Keratinocyte (primary cell): Measurements from ENCODE around the gene AKR7A3. TPM values are rescaled to one million over a fixed set of nuclear protein-coding genes. Genes with fewer than 3 reads are reported as not detected.

Experiments used
- DNase-seq: peaks from one replicate; pipeline ENCODE4 v3.0.0-alpha.2; 2011; ENCODE audit warnings: low read depth, missing footprints, low spot score
- FAIRE-seq: peaks from 2 replicates; lab custom pipeline; 2011; peaks lifted over from hg19 to GRCh38; lab: Jason Lieb, UNC
- H2AFZ ChIP-seq: 2 replicates; pipeline ENCODE4 v1.6.0; 2012; ENCODE audit warnings: low read length, control low read depth, inconsistent platforms; ENCODE audit not compliant: control insufficient read depth
- H3K27ac ChIP-seq: 2 replicates; pipeline ENCODE4 v1.5.1; 2011; ENCODE audit warnings: low read length; ENCODE audit not compliant: control insufficient read depth, insufficient read depth
- H3K27me3 ChIP-seq: 3 replicates; pipeline ENCODE4 v1.6.0; 2011; ENCODE audit warnings: low read length; ENCODE audit not compliant: control insufficient read depth, insufficient read depth; ENCODE audit errors: extremely low read depth
- H3K36me3 ChIP-seq, 2 experiments: 2 replicates in 1 of 2; 3 replicates in 1 of 2; pipeline ENCODE4 v1.5.1; 2011; ENCODE audit warnings: low read length in 2 of 2, mild to moderate bottlenecking in 1 of 2; ENCODE audit not compliant: control insufficient read depth in 2 of 2, insufficient read depth in 2 of 2; ENCODE audit errors: extremely low read depth in 1 of 2
- H3K4me1 ChIP-seq: 3 replicates; pipeline ENCODE4 v1.5.1; 2011; ENCODE audit warnings: low read length; ENCODE audit not compliant: control insufficient read depth, insufficient read depth; ENCODE audit errors: extremely low read depth
- H3K4me2 ChIP-seq: 3 replicates; pipeline ENCODE4 v1.6.0; 2011; ENCODE audit warnings: low read depth, low read length; ENCODE audit not compliant: control insufficient read depth, insufficient read depth; ENCODE audit errors: extremely low read depth
- H3K4me3 ChIP-seq, 3 experiments: fragments of 200-600 bp in 1 of 3; sonication (generic) in 1 of 3; 2 replicates in 2 of 3; 3 replicates in 1 of 3; pipeline ENCODE4 v1.5.1; 2011 to 2016; ENCODE audit warnings: low read length in 3 of 3, mild to moderate bottlenecking in 3 of 3, control low read depth in 2 of 3, inconsistent platforms in 1 of 3, low read depth in 1 of 3, mixed read lengths in 1 of 3, mixed run types in 1 of 3, moderate library complexity in 1 of 3; ENCODE audit not compliant: control insufficient read depth in 2 of 3, insufficient read depth in 2 of 3; ENCODE audit errors: extremely low read depth in 1 of 3
- H3K79me2 ChIP-seq: 2 replicates; pipeline ENCODE4 v1.6.0; 2012; ENCODE audit warnings: low read length; ENCODE audit not compliant: control insufficient read depth, insufficient read depth
- H3K9ac ChIP-seq: 3 replicates; pipeline ENCODE4 v1.6.0; 2011; ENCODE audit warnings: low read length; ENCODE audit not compliant: control insufficient read depth, insufficient read depth; ENCODE audit errors: extremely low read depth
- H3K9me1 ChIP-seq: 3 replicates; pipeline ENCODE4 v1.6.0; 2011; ENCODE audit warnings: low read length; ENCODE audit not compliant: control insufficient read depth, insufficient read depth; ENCODE audit errors: extremely low read depth
- H3K9me3 ChIP-seq: 2 replicates; pipeline ENCODE4 v1.5.1; 2012; ENCODE audit warnings: low read depth, low read length; ENCODE audit not compliant: control insufficient read depth
- H4K20me1 ChIP-seq: 3 replicates; pipeline ENCODE4 v1.6.0; 2011; ENCODE audit warnings: low read length; ENCODE audit not compliant: control insufficient read depth, insufficient read depth; ENCODE audit errors: extremely low read depth
- CTCF ChIP-seq, 3 experiments: IDR thresholded peaks in 1 of 3; conservative IDR thresholded peaks in 1 of 3; optimal IDR thresholded peaks in 1 of 3; 2 replicates in 2 of 3; 3 replicates in 1 of 3; pipeline versions ENCODE3 to v1.5.1; 2011; ENCODE audit warnings: low read length in 3 of 3, mild to moderate bottlenecking in 3 of 3, moderate library complexity in 2 of 3, control low read depth in 1 of 3, inconsistent platforms in 1 of 3; ENCODE audit not compliant: insufficient read depth in 2 of 3; ENCODE audit errors: extremely low read depth in 1 of 3
- EZH2 ChIP-seq: IDR thresholded peaks from one replicate; pipeline ENCODE4 v1.6.1; 2012; ENCODE audit warnings: inconsistent platforms, mild to moderate bottlenecking, low read length, moderate library complexity
- dilution Hi-C: fragments of 300-500 bp; cut with MboI; formaldehyde crosslinking; loops from one replicate; pipeline ENCODE4 v1.7.0; 2020; ENCODE audit warnings: low sequenced_read_pairs; ENCODE audit not compliant: extremely low pct_ligation_motif_present
- polyA plus RNA-seq, 5 experiments: library from polyadenylated mRNA; depleted of rRNA in 3 of 5; stranded (reverse) in 3 of 5; stranded (forward) in 1 of 5; unstranded in 1 of 5; fragments of >200 nt; gene quantifications; 1 replicate in 1 of 5; 2 replicates in 3 of 5; 3 replicates in 1 of 5; pipeline versions ENCODE4 v1.2.1 to v1.2.3, GENCODE V29; 2011 to 2012; ENCODE audit warnings: missing spikeins in 2 of 5, low read depth in 1 of 5, low replicate concordance in 1 of 5

AKR7A3 gene
- polyA plus RNA-seq, 1 donor (not counting 4 experiments of a cell fraction or from before 2014, with no cell fraction given) = 0.17 TPM

GRCh38 chr1:19307794-19308508 is 19.4 kb upstream of the AKR7A3 start:
- DNase-seq (no peak), FAIRE-seq (no peak)
- no peak overlapping the region for H2AFZ ChIP-seq
- TF ChIP-seq CTCF (optimal IDR thresholded peaks at IDR 0.05 in 1 of 3, IDR thresholded peaks at IDR 0.05 in 1 of 3, conservative IDR thresholded peaks at IDR 0.05 in 1 of 3; ENCODE audit: extremely low read depth in 1 of 3, insufficient read depth in 2 of 3, low read length in 3 of 3) = no peak
- no peak for TF ChIP-seq EZH2
- H4K20me1 ChIP-seq = no peaks in the 10 kb centered on the region
- H3K27ac ChIP-seq = no peak overlapping the region
- peaks cover 15% of the 10 kb centered on the region for H3K4me1 ChIP-seq
- H3K4me3 ChIP-seq = no peak overlapping the region
- peaks cover 13 to 24% of the 10 kb centered on the region in 2 experiments for H3K36me3 ChIP-seq
- H3K79me2 ChIP-seq = peaks cover 14% of the 10 kb centered on the region
- no peaks in the 10 kb centered on the region for H3K9me1 ChIP-seq
- H3K27me3 ChIP-seq = no peaks in the 10 kb centered on the region
- no peak overlapping the region for H3K4me2 ChIP-seq
- dilution Hi-C loops = no loop called here
- H3K9ac ChIP-seq = no peak overlapping the region
- no peaks in the 10 kb centered on the region for H3K9me3 ChIP-seq

- no peak overlapping the region for H3K9ac ChIP-seq
- TF ChIP-seq EZH2 (no peak), CTCF (optimal IDR thresholded peaks at IDR 0.05 in 1 of 3, IDR thresholded peaks at IDR 0.05 in 1 of 3, conservative IDR thresholded peaks at IDR 0.05 in 1 of 3; ENCODE audit: extremely low read depth in 1 of 3, insufficient read depth in 2 of 3, low read length in 3 of 3) (no peak)
- peaks cover 13 to 25% of the 10 kb centered on the region in 2 experiments for H3K36me3 ChIP-seq
- no peaks in the 10 kb centered on the region for H3K27me3 ChIP-seq
- peaks cover 14% of the 10 kb centered on the region for H3K79me2 ChIP-seq
- H2AFZ ChIP-seq = no peak overlapping the region
- FAIRE-seq (no peak), DNase-seq (no peak)
- H3K4me1 ChIP-seq = peaks cover 8% of the 10 kb centered on the region
- no peaks in the 10 kb centered on the region for H3K9me3 ChIP-seq
- no peak overlapping the region for H3K27ac ChIP-seq
- no peaks in the 10 kb centered on the region for H4K20me1 ChIP-seq
- no peaks in the 10 kb centered on the region for H3K9me1 ChIP-seq
- dilution Hi-C loops = no loop called here
- no peak overlapping the region for H3K4me3 ChIP-seq
- no peak overlapping the region for H3K4me2 ChIP-seq
Observed at GRCh38 chr1:19306941-19307340, 18.4 kb upstream of the AKR7A3 start.
